Smooth muscle cell (in vitro differentiated cells): ENCODE data around the gene SOS1. TPM values are rescaled to one million over a fixed set of nuclear protein-coding genes. Genes with fewer than 3 reads are reported as not detected.

Experiments used
- DNase-seq: peaks from one replicate; lab custom pipeline; 2025; ENCODE audit not compliant: unreplicated experiment; lab: John Stamatoyannopoulos, UW
- H2AFZ ChIP-seq: fragments of 200-600 bp; sonication (generic); 2 replicates; pipeline ENCODE4 v1.6.0; 2016; ENCODE audit warnings: antibody characterized with exemption, low read depth, mild to moderate bottlenecking
- H3F3A ChIP-seq: fragments of 200-600 bp; sonication (generic); 2 replicates; pipeline ENCODE4 v1.6.0; 2017; ENCODE audit warnings: antibody characterized with exemption, low read depth
- H3K27ac ChIP-seq: fragments of 200-600 bp; sonication (generic); 2 replicates; pipeline ENCODE4 v1.5.1; 2016; ENCODE audit warnings: low read depth, mild to moderate bottlenecking
- H3K27me3 ChIP-seq: fragments of 200-600 bp; sonication (generic); 2 replicates; pipeline ENCODE4 v1.6.1; 2016; ENCODE audit warnings: low read depth, mild to moderate bottlenecking
- H3K36me3 ChIP-seq: fragments of 200-600 bp; sonication (generic); 2 replicates; pipeline ENCODE4 v1.5.1; 2016; ENCODE audit warnings: low read depth
- H3K4me1 ChIP-seq: fragments of 200-600 bp; sonication (generic); 2 replicates; pipeline ENCODE4 v1.5.1; 2016; ENCODE audit warnings: low read depth
- H3K4me2 ChIP-seq: fragments of 200-600 bp; sonication (generic); 2 replicates; pipeline ENCODE4 v1.6.0; 2016; ENCODE audit warnings: mild to moderate bottlenecking
- H3K4me3 ChIP-seq: fragments of 200-600 bp; sonication (generic); 2 replicates; pipeline ENCODE4 v1.5.1; 2016; ENCODE audit warnings: mild to moderate bottlenecking
- H3K79me2 ChIP-seq: fragments of 200-600 bp; sonication (generic); 2 replicates; pipeline ENCODE4 v1.6.0; 2016; ENCODE audit warnings: low read depth, mild to moderate bottlenecking
- H3K9ac ChIP-seq: fragments of 200-600 bp; sonication (generic); 2 replicates; pipeline ENCODE4 v1.6.0; 2016; ENCODE audit warnings: low read depth
- H3K9me3 ChIP-seq: fragments of 200-600 bp; sonication (generic); replicated peaks from 2 replicates; pipeline ENCODE4 v1.5.1; 2016; ENCODE audit warnings: low read depth
- H4K20me1 ChIP-seq: fragments of 200-600 bp; sonication (generic); 2 replicates; pipeline ENCODE4 v1.6.0; 2016; ENCODE audit warnings: low read depth
- WGBS: methylation state at CpG from one replicate; pipeline ENCODE4 v1.1.7; 2016; ENCODE audit warnings: low lambda C conversion rate; 5-methylcytosine and 5-hydroxymethylcytosine counted together
- polyA plus RNA-seq: library from polyadenylated mRNA; unstranded; fragments of >200 nt; fragmentation: Nextera tagmentation; extraction: Ambion mirVana; gene quantifications from 2 replicates; pipeline ENCODE4 v1.2.1, GENCODE V29; 2016
- total RNA-seq: library from RNA; depleted of rRNA; stranded (reverse); fragments of >200 nt; gene quantifications from 2 replicates; pipeline ENCODE4 v1.2.3, GENCODE V29; 2014
- TF ChIP-seq, protein P1 (sequence below): fragments of 200-600 bp; sonication (generic); IDR thresholded peaks from 2 replicates; pipeline ENCODE4 v1.5.1; 2017; ENCODE audit warnings: borderline replicate concordance, mild to moderate bottlenecking, antibody characterized with exemption; ENCODE audit not compliant: insufficient read depth, poor library complexity, severe bottlenecking

The SOS1 gene
- total and polyA plus RNA-seq, 2 experiments from 2014 or later: 8.4 to 34.0 TPM

DNA sequence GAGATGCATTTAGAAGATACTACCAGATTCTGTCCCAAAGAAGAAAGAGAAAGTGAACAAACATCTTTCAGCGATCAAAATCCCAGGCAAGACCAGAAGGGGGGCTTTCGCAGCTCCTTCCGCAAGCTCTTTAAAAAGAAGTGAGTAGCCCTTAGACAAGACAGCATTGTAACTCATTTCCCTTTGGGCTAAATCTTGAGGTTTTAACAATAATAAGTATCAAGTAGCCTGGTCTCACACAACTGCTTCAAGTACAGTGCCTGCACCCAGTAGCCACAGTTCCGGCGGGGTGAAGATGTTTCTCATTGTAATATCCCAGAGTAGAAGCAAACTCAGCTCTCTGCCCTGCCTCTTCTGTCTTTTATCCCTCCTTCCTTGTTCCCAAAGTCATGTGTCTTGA lies 154.8 kb downstream of the SOS1 start:
- Histone ChIP-seq H3K9ac (no peak overlapping the region), H3K4me1 (no peaks in the 10 kb centered on the region), H3K4me3 (no peak overlapping the region), H4K20me1 (no peaks in the 10 kb centered on the region), H3K9me3 (no peaks in the 10 kb centered on the region), H3K27me3 (no peaks in the 10 kb centered on the region), H3K79me2 (no peaks in the 10 kb centered on the region), H3K36me3 (no peaks in the 10 kb centered on the region), H3F3A (no peaks in the 10 kb centered on the region), H3K27ac (no peak overlapping the region), H2AFZ (no peak overlapping the region), H3K4me2 (no peak overlapping the region)
- WGBS: 95% methylated on average over 5 of the region's 5 CpGs
- no peak for DNase-seq
- TF ChIP-seq, protein P1, sequence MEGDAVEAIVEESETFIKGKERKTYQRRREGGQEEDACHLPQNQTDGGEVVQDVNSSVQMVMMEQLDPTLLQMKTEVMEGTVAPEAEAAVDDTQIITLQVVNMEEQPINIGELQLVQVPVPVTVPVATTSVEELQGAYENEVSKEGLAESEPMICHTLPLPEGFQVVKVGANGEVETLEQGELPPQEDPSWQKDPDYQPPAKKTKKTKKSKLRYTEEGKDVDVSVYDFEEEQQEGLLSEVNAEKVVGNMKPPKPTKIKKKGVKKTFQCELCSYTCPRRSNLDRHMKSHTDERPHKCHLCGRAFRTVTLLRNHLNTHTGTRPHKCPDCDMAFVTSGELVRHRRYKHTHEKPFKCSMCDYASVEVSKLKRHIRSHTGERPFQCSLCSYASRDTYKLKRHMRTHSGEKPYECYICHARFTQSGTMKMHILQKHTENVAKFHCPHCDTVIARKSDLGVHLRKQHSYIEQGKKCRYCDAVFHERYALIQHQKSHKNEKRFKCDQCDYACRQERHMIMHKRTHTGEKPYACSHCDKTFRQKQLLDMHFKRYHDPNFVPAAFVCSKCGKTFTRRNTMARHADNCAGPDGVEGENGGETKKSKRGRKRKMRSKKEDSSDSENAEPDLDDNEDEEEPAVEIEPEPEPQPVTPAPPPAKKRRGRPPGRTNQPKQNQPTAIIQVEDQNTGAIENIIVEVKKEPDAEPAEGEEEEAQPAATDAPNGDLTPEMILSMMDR: no peak

DNA sequence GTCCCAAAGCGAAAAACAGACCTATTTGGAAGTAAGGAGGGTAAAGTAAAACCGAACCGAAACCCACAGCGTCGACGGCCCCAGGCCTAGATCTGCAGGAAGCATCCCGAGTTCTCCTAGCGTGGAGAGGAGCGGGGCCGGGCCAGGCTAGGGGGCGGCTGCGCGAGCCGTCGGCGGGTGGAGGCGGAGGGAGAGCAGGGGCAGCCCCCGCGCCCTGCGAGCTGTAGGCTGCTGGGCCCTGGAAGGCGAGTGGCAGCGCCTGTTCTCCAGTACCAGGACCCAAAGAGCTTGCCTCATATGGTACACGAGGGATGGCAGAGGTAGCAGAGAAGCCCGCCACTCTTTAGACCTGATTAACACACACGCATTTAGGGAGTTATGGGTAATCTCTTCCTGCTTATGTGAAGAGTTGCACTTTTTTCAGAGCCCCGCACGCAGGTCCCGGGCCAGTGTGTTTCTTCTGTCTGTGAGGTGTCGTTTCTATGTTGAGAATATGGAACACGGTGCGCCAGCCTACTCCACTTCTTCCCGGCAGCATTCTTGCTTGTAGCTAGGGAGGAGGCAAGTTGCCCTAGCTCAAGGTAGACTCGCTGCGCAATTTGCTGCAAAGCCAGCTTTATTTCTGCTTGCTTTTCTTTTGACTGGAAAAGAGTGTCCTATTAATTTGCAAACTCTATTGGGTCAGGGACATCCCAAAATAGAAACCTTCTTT lies 160.1 kb downstream of the SOS1 start:
- Histone ChIP-seq H4K20me1 (no peaks in the 10 kb centered on the region), H3K36me3 (no peaks in the 10 kb centered on the region), H3K4me3 (peak overlapping the region; percentile 48), H3K4me2 (peak overlapping the region; percentile 83), H3K79me2 (no peaks in the 10 kb centered on the region), H3K9me3 (no peaks in the 10 kb centered on the region), H3K27me3 (no peaks in the 10 kb centered on the region), H2AFZ (peak overlapping the region; percentile 99), H3F3A (no peaks in the 10 kb centered on the region), H3K9ac (no peak overlapping the region), H3K4me1 (no peaks in the 10 kb centered on the region), H3K27ac (no peak overlapping the region)
- TF ChIP-seq, protein P1: no peak
- no peak for DNase-seq
- WGBS: 60% methylated on average over 34 of the region's 34 CpGs

DNA sequence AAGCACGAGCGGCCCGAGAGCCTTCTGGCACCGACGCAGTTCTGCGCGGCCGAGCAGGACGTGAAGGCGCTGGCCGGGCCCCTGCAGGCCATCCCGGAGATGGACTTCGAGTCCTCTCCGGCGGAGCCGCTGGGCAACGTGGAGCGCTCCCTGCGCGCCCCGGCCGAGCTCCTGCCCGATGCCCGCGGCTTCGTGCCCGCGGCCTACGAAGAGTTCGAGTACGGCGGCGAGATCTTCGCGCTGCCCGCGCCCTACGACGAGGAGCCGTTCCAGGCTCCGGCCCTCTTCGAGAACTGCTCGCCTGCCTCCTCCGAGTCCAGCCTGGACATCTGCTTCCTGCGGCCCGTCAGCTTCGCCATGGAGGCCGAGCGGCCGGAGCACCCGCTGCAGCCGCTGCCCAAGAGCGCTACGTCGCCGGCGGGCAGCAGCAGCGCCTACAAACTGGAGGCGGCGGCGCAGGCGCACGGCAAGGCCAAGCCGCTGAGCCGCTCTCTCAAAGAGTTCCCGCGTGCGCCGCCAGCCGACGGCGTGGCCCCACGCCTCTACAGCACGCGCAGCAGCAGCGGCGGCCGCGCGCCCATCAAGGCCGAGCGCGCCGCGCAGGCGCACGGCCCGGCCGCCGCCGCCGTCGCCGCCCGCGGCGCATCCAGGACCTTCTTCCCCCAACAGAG lies 160.8 kb downstream of the SOS1 start:
- H2AFZ ChIP-seq: peak overlapping the region; percentile 99
- TF ChIP-seq, protein P1: no peak
- 42% methylated on average over 83 of the region's 97 CpGs for WGBS
- H3K4me1 ChIP-seq: no peaks in the 10 kb centered on the region
- H3F3A ChIP-seq: no peaks in the 10 kb centered on the region
- H3K79me2 ChIP-seq: no peaks in the 10 kb centered on the region
- H3K9me3 ChIP-seq: no peaks in the 10 kb centered on the region
- H3K27ac ChIP-seq: no peak overlapping the region
- no peak overlapping the region for H3K9ac ChIP-seq
- no peaks in the 10 kb centered on the region for H3K27me3 ChIP-seq
- H3K36me3 ChIP-seq: no peaks in the 10 kb centered on the region
- DNase-seq: no peak
- H3K4me3 ChIP-seq: peak overlapping the region; percentile 48
- H3K4me2 ChIP-seq: peak overlapping the region; percentile 83
- no peaks in the 10 kb centered on the region for H4K20me1 ChIP-seq
